Fibroblast of mammary gland (primary cell): ENCODE data around the gene GGA3.
A peak's percentile ranks its signal among the peaks of the same experiment; 100 is the strongest.

Experiments used
- DNase-seq: peaks from one replicate; pipeline ENCODE4 v3.0.0-alpha.2; 2010; ENCODE audit warnings: low read depth
- H3K4me3 ChIP-seq: 2 replicates; pipeline ENCODE4 v1.5.1; 2011; ENCODE audit warnings: low read depth, mild to moderate bottlenecking, low read length, moderate library complexity; ENCODE audit not compliant: control insufficient read depth
- CTCF ChIP-seq: conservative IDR thresholded peaks from 2 replicates; pipeline ENCODE4 v1.5.1; 2011; ENCODE audit warnings: low read depth, low read length, inconsistent platforms; ENCODE audit not compliant: control insufficient read depth, insufficient read depth

GGA3 gene

DNA sequence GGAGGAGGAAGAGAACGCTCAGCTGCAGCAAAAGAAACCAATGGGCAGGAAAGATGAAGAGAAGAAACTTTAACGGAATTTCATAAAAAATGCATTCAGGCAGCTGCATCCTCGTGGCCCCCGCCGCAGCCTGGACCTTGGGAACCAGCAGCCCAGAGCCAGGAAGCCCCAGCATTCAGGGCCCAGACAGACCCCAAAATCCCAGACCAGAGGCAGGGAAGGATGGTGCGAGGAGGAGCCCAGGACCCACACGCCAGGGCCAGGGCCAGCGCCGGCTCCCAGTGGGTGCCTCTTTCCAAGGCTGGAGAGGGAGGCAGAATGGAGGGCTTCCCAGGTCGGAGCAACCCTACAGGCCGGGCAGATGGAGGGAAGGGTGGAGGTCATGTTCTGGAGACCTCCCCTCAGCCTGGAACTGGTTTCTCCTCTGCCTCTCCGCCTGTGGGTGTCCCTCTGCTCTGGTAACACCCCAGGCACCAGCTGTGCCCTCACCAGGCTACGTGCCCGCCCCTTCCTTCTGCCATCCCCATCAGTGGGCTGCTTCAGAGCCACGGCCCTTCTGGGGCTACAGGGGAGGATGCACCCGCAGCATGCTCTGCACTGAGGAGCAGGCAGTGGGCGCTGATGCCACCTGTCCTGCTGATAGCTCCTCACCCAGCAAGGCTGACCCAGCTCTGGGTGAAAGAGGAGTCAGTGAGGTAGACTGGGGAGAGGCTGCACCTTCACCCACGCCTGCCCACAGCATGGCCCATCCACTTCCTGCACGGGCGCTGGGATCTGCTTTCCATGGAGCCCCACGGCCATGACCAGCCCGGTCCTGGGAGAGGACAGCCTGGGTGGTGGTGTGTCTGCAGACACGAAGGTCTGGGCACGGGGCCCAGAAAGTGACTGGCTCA, 10.8 kb upstream of the GGA3 start:
- peak overlapping the region; percentile 58 for H3K4me3 ChIP-seq
- peak; percentile 50 for DNase-seq
- no peak for TF ChIP-seq CTCF

- no peak for TF ChIP-seq CTCF
- DNase-seq = no peak
- peak overlapping the region; percentile 58 for H3K4me3 ChIP-seq
Observed at GRCh38 chr17:75271233-75271954, 10.0 kb upstream of the GGA3 start.

DNA sequence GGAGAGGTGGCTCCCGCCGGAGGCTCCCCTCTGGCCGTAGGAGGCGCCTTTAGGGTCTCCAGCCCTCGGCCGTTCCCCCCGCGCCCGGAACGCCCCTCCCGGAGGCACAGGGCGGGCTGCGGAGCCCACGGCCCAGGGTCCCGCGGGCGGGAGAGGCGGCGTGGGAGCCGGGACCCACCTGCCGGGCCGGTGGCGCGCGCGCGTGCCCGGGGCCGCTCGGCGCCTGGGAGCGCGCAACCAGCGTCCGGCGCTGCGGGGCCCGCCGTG, 9.5 kb upstream of the GGA3 start, which contains the start of gene MIF4GD:
Gene MIF4GD (minus strand): TSS at position 266 of the 267 bp plus-strand sequence. CDS start 1,036 bp downstream, outside the sequence.
- H3K4me3 ChIP-seq = peak within 1 kb of the TSS; percentile 79
- DNase-seq = peak; percentile 54
- TF ChIP-seq CTCF = no peak

DNA sequence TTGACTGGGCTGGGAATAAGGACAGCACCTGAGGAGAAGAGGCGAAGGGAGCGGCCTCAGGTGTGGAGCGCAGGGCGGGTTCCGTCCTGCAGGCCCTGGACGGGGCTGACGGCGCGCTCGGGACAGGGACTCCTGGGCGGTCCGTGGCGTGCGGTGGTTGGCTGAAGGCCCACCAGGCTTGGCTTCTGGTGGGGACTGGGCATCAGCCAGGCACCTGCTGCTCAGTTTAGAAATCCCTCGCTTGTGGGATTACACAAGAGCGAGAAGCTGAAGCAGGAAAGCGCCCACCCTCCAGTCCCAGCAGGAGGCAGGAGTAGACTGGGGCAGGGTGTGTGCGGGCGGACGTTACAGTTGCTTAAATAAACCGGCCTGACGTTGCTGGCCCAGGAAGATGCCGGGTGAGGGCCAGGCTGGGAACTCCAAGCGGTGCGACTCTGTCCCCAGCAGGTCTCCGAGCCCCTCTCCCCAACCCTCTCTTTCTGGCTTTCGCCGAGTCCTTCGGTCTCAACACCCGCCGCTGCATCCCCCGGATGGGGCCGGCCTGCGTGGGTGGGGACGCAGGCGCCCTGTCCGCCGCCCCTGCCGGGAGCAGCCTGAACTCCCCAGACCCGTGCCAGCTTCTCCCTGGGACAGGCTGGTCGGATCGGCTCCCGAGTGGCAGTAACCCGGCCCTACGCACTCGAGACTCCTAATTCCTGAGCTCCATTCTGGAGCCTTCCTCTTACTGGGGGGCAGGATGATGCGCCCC, 9.0 kb upstream of the GGA3 start:
- DNase-seq = peak; percentile 76
- peak overlapping the region; percentile 79 for H3K4me3 ChIP-seq
- peak; percentile 38 for TF ChIP-seq CTCF

DNA sequence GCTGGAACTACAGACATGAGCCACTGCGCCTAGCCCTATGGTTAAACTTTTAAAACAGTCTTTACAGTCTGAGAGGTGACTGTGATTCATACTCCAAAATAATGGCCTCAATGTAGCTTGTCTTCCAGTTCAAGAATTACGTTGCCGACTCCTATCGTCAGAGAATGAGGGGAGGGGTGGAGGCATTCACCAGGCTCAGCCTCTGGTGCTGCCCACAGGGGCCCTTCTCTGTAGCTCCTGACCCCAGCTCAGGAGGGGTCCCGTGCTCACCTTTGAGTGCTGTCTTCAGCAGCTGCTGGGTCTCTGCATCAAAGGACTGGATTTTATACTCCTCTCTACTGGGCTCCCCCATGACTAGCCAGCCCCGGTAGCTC, 8.4 kb upstream of the GGA3 start:
- no peak for DNase-seq
- H3K4me3 ChIP-seq = peak overlapping the region; percentile 79
- TF ChIP-seq CTCF = no peak

GRCh38 chr17:75267411-75268232, 6.2 kb upstream of the GGA3 start:
- no peak for DNase-seq
- TF ChIP-seq CTCF = no peak
- no peak overlapping the region for H3K4me3 ChIP-seq
